Medulla oblongata (tissue), 1 donor: ENCODE data around the gene DLX4.

Experiments used
- DNase-seq: peaks from one replicate; pipeline ENCODE4 v3.0.0-alpha.2; 2015; ENCODE audit errors: extremely low spot score

Gene DLX4

GRCh38 chr17:49946964-49947584, 21.9 kb upstream of the DLX4 start:
- no peak for DNase-seq

GRCh38 chr17:49949634-49950033, 19.4 kb upstream of the DLX4 start:
- DNase-seq = no peak

- no peak for DNase-seq
These were observed 17.5 kb upstream of the DLX4 start for GRCh38 chr17:49951362-49952082.

- DNase-seq = peak; percentile 57
These were observed 16.6 kb upstream of the DLX4 start for GRCh38 chr17:49952209-49952911.

GRCh38 chr17:49952912-49953497, 16.0 kb upstream of the DLX4 start:
- DNase-seq = no peak

GRCh38 chr17:49955157-49955556, 13.8 kb upstream of the DLX4 start:
- no peak for DNase-seq

GRCh38 chr17:49956780-49957179, 12.2 kb upstream of the DLX4 start:
- no peak for DNase-seq

- DNase-seq = no peak
These were observed 11.6 kb upstream of the DLX4 start for GRCh38 chr17:49957350-49957749.

GRCh38 chr17:49958723-49959122, 10.3 kb upstream of the DLX4 start:
- DNase-seq = no peak

GRCh38 chr17:49959183-49959935, 9.6 kb upstream of the DLX4 start:
- DNase-seq = no peak

GRCh38 chr17:49962599-49963308, 6.2 kb upstream of the DLX4 start:
- no peak for DNase-seq

GRCh38 chr17:49963309-49963625, 5.7 kb upstream of the DLX4 start:
- no peak for DNase-seq

GRCh38 chr17:49963626-49964302, 5.2 kb upstream of the DLX4 start:
- DNase-seq = no peak

- DNase-seq = no peak
These were observed 4.7 kb upstream of the DLX4 start for GRCh38 chr17:49964303-49964768.

- DNase-seq = no peak
These were observed 4.0 kb upstream of the DLX4 start for GRCh38 chr17:49964769-49965523.

- no peak for DNase-seq
These were observed 3.5 kb upstream of the DLX4 start for GRCh38 chr17:49965524-49965909.

GRCh38 chr17:49966767-49967166, 2.2 kb upstream of the DLX4 start:
- DNase-seq = no peak

GRCh38 chr17:49967205-49967604, 1.8 kb upstream of the DLX4 start:
- no peak for DNase-seq

GRCh38 chr17:49967621-49968404, 1.2 kb upstream of the DLX4 start:
- no peak for DNase-seq
